GM10248 (cell line): Measurements from ENCODE around the gene PROCA1.
"Not testable (repeated sequence)": the region's sequence is repeated elsewhere in the genome, so short reads cannot be mapped to it uniquely, and the experiment has no call there.

Source experiments
- CTCF ChIA-PET: fragments of 300-600 bp; sonication (Branson Sonifier 250); formaldehyde crosslinking; extraction: SDS; loops from one replicate; lab custom pipeline; 2021; ENCODE audit warnings: antibody characterized with exemption; lab: Yijun Ruan, JAX
- POLR2A ChIA-PET: fragments of 350-650 bp; sonication (Branson Sonifier 250); formaldehyde crosslinking; extraction: SDS; loops from one replicate; lab custom pipeline; 2020; ENCODE audit warnings: antibody characterized with exemption; lab: Yijun Ruan, JAX
- DNase-seq: peaks from one replicate; pipeline ENCODE4 v3.0.0; 2012; ENCODE audit errors: extremely low spot score
- TF ChIP-seq, protein P1 (sequence below): IDR thresholded peaks from 2 replicates; pipeline ENCODE4 v1.5.1; 2012; ENCODE audit warnings: mild to moderate bottlenecking, low read depth; ENCODE audit errors: extremely low read depth, missing control alignments, control extremely low read depth

Gene PROCA1

DNA sequence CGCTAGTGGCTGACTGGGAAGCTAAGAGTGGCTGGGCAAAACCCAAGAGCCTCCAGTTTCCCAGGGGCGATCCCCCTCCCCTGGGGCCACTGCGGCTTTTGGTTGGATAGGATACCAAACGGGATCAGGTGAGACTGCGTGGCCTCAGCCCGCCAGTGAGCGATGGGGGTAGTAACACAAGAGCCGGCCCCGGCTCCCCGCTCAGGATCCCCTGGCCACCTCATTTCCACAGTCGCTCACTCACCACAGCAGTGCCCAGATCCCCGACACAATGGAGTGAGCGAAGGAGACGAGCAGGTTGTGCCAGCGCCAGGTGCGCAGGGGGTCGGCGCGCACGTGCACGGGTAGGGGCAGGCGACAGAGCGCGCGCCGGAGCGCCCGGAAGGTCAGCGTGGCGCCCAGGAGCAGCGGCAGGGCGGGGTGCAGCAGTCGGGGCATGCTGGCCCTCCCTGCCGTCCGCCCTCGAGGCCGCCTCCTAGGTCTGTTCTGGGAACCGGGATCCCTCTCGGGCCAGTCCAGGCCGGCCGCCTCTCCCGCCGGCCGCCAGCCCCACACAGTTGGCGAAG, 14.1 kb upstream of the PROCA1 start:
- ChIA-PET CTCF (interaction anchor here (0.9 to 7.0 kb wide), 35 partner anchors 10 to 398 kb away, joined by 3 to 472 read pairs (median 11); partner anchors contain the start of genes DHRS13, ERAL1, PHF12 and PROCA1), POLR2A (interaction anchor here (1.0 to 3.8 kb wide), 10 partner anchors 10 to 225 kb away, joined by 3 to 90 read pairs (median 12); partner anchors contain the start of genes PHF12 and TRAF4)
- TF ChIP-seq, protein P1, sequence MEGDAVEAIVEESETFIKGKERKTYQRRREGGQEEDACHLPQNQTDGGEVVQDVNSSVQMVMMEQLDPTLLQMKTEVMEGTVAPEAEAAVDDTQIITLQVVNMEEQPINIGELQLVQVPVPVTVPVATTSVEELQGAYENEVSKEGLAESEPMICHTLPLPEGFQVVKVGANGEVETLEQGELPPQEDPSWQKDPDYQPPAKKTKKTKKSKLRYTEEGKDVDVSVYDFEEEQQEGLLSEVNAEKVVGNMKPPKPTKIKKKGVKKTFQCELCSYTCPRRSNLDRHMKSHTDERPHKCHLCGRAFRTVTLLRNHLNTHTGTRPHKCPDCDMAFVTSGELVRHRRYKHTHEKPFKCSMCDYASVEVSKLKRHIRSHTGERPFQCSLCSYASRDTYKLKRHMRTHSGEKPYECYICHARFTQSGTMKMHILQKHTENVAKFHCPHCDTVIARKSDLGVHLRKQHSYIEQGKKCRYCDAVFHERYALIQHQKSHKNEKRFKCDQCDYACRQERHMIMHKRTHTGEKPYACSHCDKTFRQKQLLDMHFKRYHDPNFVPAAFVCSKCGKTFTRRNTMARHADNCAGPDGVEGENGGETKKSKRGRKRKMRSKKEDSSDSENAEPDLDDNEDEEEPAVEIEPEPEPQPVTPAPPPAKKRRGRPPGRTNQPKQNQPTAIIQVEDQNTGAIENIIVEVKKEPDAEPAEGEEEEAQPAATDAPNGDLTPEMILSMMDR, result no peak
- no peak for DNase-seq

DNA sequence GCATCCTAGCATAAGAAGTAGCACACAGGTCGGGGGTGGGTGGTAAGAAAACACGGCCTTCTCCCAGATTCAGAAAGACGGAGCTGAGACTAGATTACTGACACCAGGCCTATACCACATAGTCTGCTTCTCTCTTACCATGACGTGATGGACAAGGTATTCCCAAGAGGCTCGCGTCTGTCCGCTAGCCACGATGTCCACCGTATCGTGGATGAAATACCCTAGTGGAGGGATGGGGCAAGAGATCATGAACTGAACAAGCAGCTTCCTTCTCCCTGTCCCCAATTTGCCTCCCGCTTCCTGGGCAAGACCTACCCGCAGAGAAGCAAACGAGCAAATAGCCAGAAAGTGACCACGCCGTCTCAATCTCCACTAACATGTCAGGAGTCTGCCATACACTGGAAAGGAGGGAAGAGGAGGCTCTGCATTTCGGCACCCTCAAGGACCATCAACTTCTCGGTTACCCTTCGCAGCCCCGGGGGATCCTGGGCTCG, 13.5 kb upstream of the PROCA1 start:
- no peak for DNase-seq
- CTCF ChIA-PET, result interaction anchor here (1.4 to 7.0 kb wide), 5 partner anchors 22 to 228 kb away, joined by 6 to 472 read pairs (median 24); partner anchors contain the start of genes PHF12 and TRAF4
- TF ChIP-seq, protein P1, result no peak
- POLR2A ChIA-PET, result interaction anchor here (0.9 to 1.3 kb wide), 3 partner anchors 14 to 227 kb away, joined by 4 to 9 read pairs (median 5); partner anchors contain the start of genes PHF12, PROCA1 and TRAF4

GRCh38 chr17:28724500-28725165, 12.9 kb upstream of the PROCA1 start:
- ChIA-PET POLR2A (interaction anchor here (0.8 to 1.3 kb wide), 5 partner anchors 13 to 227 kb away, joined by 3 to 9 read pairs (median 4); partner anchors contain the start of genes PHF12, PROCA1 and TRAF4), CTCF (interaction anchor here (1.4 to 7.0 kb wide), 3 partner anchors 23 to 228 kb away, joined by 6 to 472 read pairs (median 39); partner anchors contain the start of genes PHF12 and TRAF4)
- TF ChIP-seq, protein P1, result no peak
- no peak for DNase-seq

GRCh38 chr17:28723836-28724499, 12.3 kb upstream of the PROCA1 start:
- DNase-seq, result not testable (repeated sequence)
- CTCF ChIA-PET, result interaction anchor here (1.4 to 7.0 kb wide), 2 partner anchors 24 to 40 kb away, joined by 6 to 472 read pairs; partner anchors contain the start of gene TRAF4
- POLR2A ChIA-PET, result interaction anchor here (0.8 to 1.3 kb wide), 4 partner anchors 12 to 19 kb away, joined by 3 to 9 read pairs (median 4); partner anchors contain the start of genes PROCA1 and TRAF4

DNA sequence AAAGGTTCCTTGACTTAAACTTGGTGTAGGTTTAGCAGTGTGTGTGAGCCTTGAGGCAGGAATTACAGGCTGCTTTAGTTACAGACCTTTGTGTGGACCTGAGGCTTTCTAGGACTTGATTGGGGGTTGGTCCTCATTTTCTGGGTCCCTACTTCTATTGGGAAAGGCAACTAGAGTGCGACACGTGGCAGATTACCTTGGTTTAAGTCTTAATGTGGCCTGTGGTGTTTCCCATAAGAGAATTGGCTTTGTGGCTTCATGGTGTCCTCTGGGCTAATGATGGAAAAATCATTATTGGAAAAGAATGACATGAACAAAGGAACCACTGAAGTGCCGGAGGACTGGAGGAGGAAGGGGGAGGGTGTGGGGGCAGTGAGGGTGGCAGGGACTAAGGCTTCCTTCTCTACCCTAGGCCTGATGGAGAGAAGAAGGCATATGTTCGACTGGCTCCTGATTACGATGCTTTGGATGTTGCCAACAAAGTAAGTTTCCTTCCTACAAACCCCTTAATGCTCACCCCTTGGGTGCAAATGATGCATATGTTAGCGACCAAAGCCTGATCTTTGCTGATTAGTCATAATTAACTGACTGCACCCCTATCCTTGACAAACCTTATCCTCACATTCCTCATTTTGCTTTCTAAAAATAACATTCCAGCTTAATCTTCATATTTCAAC, 11.6 kb upstream of the PROCA1 start:
- ChIA-PET POLR2A (interaction anchor here (0.7 kb wide), 1 partner anchor 58 kb away, joined by 4 read pairs; no protein-coding TSS in a partner anchor), CTCF (interaction anchor here (7.0 kb wide), 1 partner anchor 24 kb away, joined by 472 read pairs; the partner anchor contains the start of gene TRAF4)
- TF ChIP-seq, protein P1, result no peak
- no peak for DNase-seq
